HUDEP-2 (cell line): Measurements from ENCODE around the gene SCYGR4.
"Not testable (repeated sequence)": the region's sequence is repeated elsewhere in the genome, so short reads cannot be mapped to it uniquely, and the experiment has no call there.

Source experiments
- DNase-seq, 76 experiments: peaks; one replicate each; lab custom pipeline; 2025; ENCODE audit not compliant: unreplicated experiment in 76 of 76; lab: John Stamatoyannopoulos, UW

SCYGR4 gene

DNA sequence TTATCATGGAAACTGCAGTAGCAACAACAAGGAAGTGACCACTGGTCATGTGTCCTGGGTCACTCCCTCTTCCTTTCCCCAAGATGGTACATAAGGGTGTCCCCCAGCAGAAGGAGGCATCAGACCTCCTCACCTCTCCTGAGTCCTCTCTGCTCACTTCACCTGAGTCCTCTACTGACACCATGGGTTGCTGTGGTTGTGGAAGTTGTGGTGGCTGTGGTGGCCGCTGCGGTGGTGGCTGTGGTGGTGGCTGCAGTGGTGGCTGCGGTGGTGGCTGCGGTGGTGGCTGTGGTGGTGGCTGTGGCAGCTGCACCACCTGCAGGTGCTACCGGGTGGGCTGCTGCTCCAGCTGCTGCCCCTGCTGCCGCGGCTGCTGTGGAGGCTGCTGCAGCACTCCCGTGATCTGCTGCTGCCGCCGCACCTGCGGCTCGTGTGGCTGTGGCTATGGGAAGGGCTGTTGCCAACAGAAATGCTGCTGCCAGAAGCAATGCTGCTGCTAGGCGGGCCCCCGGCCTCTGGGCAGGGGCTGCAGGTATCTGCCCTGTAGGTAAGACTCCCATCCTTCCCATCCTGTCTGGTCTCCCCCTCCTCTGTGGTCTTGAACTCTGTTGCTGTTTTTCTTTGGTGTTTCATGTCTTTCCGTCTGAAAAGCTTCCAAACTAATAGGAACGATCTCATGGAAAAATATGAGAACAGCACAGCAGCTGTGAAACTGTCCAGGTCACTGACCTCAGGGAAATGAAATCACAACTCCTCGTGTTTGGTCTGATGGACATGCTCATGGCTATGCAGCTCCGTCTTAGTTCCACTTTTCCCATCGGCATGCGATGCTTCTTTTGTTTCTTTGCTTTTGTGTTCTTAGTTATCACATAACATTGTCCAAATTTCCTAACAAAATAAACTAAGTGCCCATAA is at the start of gene SCYGR4:
Gene SCYGR4, plus strand, starts transcription at position 183 of the 915 bp plus-strand sequence. Its CDS starts 0 bp downstream, at position 183.
- no peak for DNase-seq

DNA sequence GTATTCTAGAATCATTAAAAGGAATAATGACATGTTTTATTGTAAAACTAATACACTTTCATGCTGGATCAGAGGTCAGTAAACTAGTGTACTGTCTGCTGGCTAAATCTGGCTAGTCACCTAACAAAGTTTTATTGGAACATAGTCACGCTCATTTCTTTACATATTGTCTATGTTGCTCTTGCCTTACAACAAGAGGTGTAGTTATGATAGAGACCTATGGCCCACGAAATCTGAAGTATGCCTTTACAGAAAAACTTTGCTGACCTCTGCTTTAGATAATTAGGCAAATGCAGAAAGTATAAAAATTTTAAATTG is 48.5 kb upstream of the SCYGR4 start:
- DNase-seq, result no peak

- DNase-seq, result no peak
These were observed 46.7 kb upstream of the SCYGR4 start for GRCh38 chr2:227570615-227571014.

- no peak for DNase-seq
These were observed 41.2 kb upstream of the SCYGR4 start for GRCh38 chr2:227576110-227576509.

GRCh38 chr2:227576812-227577211 is 40.5 kb upstream of the SCYGR4 start:
- no peak for DNase-seq

DNA sequence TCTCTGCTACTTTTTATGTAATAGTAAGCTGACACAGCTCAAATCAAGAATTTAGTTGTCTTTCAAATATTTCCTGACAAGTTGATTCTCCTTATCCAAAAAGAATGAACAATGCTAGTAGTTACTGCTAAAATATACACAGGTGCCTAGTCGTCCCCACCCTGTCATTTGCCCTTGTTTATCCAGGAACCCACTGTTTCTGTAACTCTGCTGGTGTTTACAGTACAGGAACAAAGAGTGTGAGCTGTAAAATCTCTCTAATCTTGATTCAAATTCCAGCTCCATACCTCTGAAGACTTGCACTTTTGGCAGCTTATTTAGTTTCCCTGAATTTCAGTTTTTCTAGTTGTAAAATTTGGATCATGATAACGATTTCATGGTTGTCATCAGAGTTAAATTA is 39.7 kb upstream of the SCYGR4 start:
- DNase-seq, result no peak

GRCh38 chr2:227578642-227579041 is 38.7 kb upstream of the SCYGR4 start:
- no peak for DNase-seq

DNA sequence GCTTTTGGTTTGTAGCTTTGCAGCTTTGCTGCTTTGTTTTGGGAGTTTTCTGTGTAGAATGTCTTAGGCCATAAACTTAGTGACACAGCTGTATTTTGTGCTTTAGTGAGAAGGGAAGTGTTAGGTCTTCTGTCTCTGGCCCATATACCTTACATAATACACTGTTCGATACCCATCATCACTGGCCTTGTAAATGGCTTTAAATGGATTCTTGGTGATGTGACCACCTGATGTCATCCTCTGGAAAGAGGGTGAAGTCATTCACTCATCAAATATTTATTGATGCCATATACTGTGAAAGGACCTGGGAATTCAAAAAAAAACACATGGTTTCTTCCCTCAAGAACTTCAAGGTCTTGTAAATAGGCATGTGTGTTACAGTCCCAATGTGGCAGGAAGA is 37.5 kb upstream of the SCYGR4 start:
- DNase-seq, result no peak

GRCh38 chr2:227582369-227582768 is 34.9 kb upstream of the SCYGR4 start:
- no peak for DNase-seq

DNA sequence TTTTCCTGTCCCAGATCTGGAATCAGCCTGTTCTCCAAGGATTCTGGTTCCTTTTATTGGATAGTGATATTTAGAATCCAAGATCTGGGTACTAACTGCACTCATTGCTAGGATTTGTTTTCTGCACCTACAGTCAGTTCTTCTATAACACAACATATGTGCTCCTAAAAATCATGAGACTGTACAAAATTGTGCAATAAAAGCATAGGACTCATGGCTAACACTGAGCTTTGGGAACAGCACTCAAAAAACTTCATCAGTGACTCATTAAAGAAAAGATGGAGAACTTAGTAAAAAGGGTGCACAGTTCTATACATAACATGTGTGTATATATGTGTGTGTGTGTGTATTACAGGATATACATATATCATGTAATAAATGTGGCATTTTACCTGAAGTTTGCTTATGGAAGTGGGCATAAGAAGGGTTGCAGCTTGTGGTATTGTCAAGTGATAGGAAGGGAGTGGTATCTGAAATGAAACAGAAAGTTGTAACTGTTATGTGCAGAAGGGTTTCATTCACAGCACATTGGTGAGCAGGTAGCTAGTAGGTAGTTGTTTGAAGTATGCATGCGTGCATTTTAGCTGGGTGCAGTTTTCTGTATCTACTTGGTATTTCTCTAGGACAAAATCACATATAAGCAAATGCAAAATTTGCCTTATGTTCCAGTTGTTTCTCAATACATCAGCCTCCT is 24.5 kb upstream of the SCYGR4 start:
- DNase-seq, result no peak

GRCh38 chr2:227595797-227596196 is 21.5 kb upstream of the SCYGR4 start:
- no peak for DNase-seq

GRCh38 chr2:227597036-227597435 is 20.3 kb upstream of the SCYGR4 start:
- DNase-seq, result no peak

- no peak for DNase-seq
These were observed 19.3 kb upstream of the SCYGR4 start for GRCh38 chr2:227597998-227598397.

DNA sequence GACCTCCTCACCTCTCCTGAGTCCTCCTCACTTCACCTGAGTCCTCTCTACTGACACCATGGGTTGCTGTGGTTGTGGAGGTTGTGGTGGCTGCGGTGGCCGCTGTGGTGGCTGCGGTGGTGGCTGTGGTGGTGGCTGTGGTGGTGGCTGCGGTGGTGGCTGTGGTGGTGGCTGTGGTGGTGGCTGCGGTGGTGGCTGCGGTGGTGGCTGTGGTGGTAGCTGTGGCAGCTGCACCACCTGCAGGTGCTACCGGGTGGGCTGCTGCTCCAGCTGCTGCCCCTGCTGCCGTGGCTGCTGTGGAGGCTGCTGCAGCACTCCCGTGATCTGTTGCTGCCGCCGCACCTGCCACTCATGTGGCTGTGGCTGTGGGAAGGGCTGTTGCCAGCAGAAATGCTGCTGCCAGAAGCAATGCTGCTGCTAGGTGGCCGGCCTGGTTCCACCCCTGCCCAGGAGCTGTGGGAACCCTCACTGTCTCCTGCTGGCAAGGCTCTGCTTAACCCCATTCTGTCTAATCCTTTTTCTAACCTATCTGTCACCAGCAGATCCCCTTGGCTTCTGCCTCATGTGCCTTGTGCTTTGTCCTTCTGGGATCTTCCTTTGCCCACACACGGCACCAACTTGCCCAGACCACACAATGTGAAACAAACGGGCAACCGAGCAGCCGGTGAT is 18.3 kb upstream of the SCYGR4 start, which contains the start of gene SCYGR2:
Gene SCYGR2, plus strand, starts transcription at position 59 of the 669 bp plus-strand sequence. Its CDS starts 0 bp downstream, at position 59.
- not testable (repeated sequence) for DNase-seq

GRCh38 chr2:227602358-227602757 is 14.9 kb upstream of the SCYGR4 start:
- DNase-seq, result no peak

DNA sequence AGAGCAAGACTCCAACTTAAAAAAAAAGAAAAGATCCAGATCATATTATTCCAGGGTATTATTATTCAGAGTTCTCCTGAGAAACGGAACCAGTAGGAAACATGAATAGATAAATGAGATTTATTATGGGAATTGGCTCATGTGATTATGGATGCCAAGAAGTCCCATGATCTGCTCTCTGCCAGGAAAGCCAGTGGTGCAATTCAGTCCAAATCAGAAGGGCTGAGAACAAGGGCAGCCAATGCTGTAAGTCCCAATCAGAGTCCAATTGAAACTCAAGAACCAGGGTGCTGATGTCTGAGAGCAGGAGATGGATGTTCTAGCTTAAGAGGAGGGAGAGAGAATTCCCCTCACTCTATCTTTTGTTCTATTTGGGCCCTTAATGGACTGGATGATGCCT is 10.8 kb upstream of the SCYGR4 start:
- no peak for DNase-seq

GRCh38 chr2:227607941-227608340 is 9.4 kb upstream of the SCYGR4 start:
- no peak for DNase-seq

- no peak for DNase-seq
These were observed 8.5 kb upstream of the SCYGR4 start for GRCh38 chr2:227608561-227609338.

DNA sequence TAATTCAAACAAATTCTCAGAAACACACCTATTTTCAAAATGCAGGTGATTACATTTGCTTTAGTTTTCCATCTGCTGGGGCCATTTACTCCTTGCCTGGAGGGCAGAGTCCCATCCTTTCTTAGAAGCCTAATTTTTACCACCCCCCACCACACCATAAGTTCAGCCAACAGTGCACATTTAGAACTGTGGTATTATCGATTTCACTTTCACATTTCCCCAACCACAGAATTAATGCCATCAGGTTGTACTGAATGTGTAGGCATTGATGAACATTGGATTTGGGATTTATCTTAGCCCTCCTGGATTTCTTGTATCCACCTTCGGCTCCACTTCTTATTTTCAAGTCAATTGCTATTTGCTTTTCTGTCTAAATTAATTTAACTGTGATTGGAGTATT is 7.2 kb upstream of the SCYGR4 start:
- no peak for DNase-seq

GRCh38 chr2:227612546-227613271 is 4.6 kb upstream of the SCYGR4 start:
- DNase-seq, result no peak
